GM21447 (cell line): ENCODE measurements around the gene USP32.

ENCODE experiments used
- ATAC-seq: cut with Tn5 transposase; IDR thresholded peaks from one replicate; pipeline ENCODE4 v1.9.1; 2021; ENCODE audit not compliant: unreplicated experiment

USP32 gene

GRCh38 chr17:60160829-60161501 lies 231.0 kb downstream of the USP32 start:
- ATAC-seq, result no peak

- no peak for ATAC-seq
Measured at GRCh38 chr17:60159479-60159866, 232.5 kb downstream of the USP32 start.

- ATAC-seq, result no peak
Measured at GRCh38 chr17:60158751-60159478, 233.0 kb downstream of the USP32 start.

GRCh38 chr17:60157487-60158040 lies 234.4 kb downstream of the USP32 start:
- ATAC-seq, result no peak

- no peak for ATAC-seq
Measured at GRCh38 chr17:60156746-60157145, 235.2 kb downstream of the USP32 start.

GRCh38 chr17:60155815-60156214 lies 236.1 kb downstream of the USP32 start:
- no peak for ATAC-seq

- ATAC-seq, result no peak
Measured at GRCh38 chr17:60155427-60155814, 236.5 kb downstream of the USP32 start.

GRCh38 chr17:60154616-60155426 lies 237.1 kb downstream of the USP32 start:
- no peak for ATAC-seq

- no peak for ATAC-seq
Measured at GRCh38 chr17:60153606-60154390, 238.1 kb downstream of the USP32 start.

GRCh38 chr17:60151355-60151754 lies 240.6 kb downstream of the USP32 start:
- peak; percentile 59 for ATAC-seq

GRCh38 chr17:60149691-60150582 lies 242.0 kb downstream of the USP32 start, which contains the start of gene CA4:
Gene CA4, plus strand, starts transcription at chr17:60149973. Its CDS starts 62 bp downstream, at chr17:60150035.
- ATAC-seq, result no peak

- ATAC-seq, result no peak
Measured at GRCh38 chr17:60148373-60148772, 243.6 kb downstream of the USP32 start.

- ATAC-seq, result no peak
Measured at GRCh38 chr17:60147553-60148223, 244.2 kb downstream of the USP32 start.

GRCh38 chr17:60146206-60146605 lies 245.7 kb downstream of the USP32 start:
- no peak for ATAC-seq

GRCh38 chr17:60145006-60145935 lies 246.7 kb downstream of the USP32 start:
- ATAC-seq, result no peak

- peak; percentile 55 for ATAC-seq
Measured at GRCh38 chr17:60142872-60143499, 248.9 kb downstream of the USP32 start.
